K562 (cell line): Measurements from ENCODE around the gene EML6. TPM values are rescaled to one million over a fixed set of nuclear protein-coding genes. Genes with fewer than 3 reads are reported as not detected.

Experiments used
- GTF2A2 ChIP-seq: IDR thresholded peaks from 2 replicates; pipeline ENCODE4 v1.6.1; 2016; ENCODE audit warnings: mild to moderate bottlenecking, missing genetic modification characterization, missing compliant biosample characterization
- HMBOX1 ChIP-seq: sonication (generic); IDR thresholded peaks from 2 replicates; pipeline ENCODE4 v1.6.1; 2016
- TCF15 ChIP-seq: fragments of 250-450 bp; sonication (Bioruptor Pico); IDR thresholded peaks from 2 replicates; pipeline ENCODE4 v1.8.0; 2022; ENCODE audit warnings: moderate library complexity, mild to moderate bottlenecking, inconsistent platforms
- ZBTB40 ChIP-seq, 2 experiments: fragments of 450-650 bp in 1 of 2; sonication (generic) in 1 of 2; formaldehyde crosslinking in 1 of 2; IDR thresholded peaks; 2 replicates each; pipeline versions ENCODE4 v1.7.1 to v1.9.0; 2016 to 2022; ENCODE audit warnings: inconsistent platforms in 1 of 2, mild to moderate bottlenecking in 1 of 2, missing genetic modification reagents in 1 of 2
- ZNF133 ChIP-seq: fragments of 250-450 bp; sonication (Bioruptor Pico); IDR thresholded peaks from 2 replicates; pipeline ENCODE4 v1.4.0; 2020; ENCODE audit warnings: mild to moderate bottlenecking
- ZNF407 ChIP-seq: fragments of 450-650 bp; IDR thresholded peaks from 2 replicates; pipeline ENCODE4 v1.6.1; 2016; ENCODE audit warnings: low read depth
- polyA plus RNA-seq, 8 experiments: library from polyadenylated mRNA; depleted of rRNA in 4 of 8; stranded (reverse) in 5 of 8; unstranded in 3 of 8; fragments of >200 nt; fragmentation: Nextera tagmentation in 2 of 8; fragmentation: Illumina TruSeq in 1 of 8; extraction: Ambion mirVana in 2 of 8; extraction: Trizol in 1 of 8; gene quantifications; 2 replicates each; pipeline versions ENCODE4 v1.2.1 to v1.2.3, GENCODE V29; 2011 to 2014; ENCODE audit warnings: inconsistent platforms in 1 of 8, missing spikeins in 1 of 8
- total RNA-seq, 7 experiments: library from RNA; depleted of rRNA in 6 of 7; stranded (reverse); fragments of >200 nt in 6 of 7; fragmentation: Illumina TruSeq in 2 of 7; extraction: Trizol in 2 of 7; gene quantifications; 2 replicates each; pipeline versions ENCODE4 v1.2.1 to v1.2.3, GENCODE V29; 2011 to 2021; ENCODE audit warnings: low replicate concordance in 1 of 7

Gene EML6
- total and polyA plus RNA-seq, 9 of the 15 experiments (the other 6 are each of a cell fraction or from before 2014, with no cell fraction given) = 0.07 to 0.56 (median 0.25) TPM

GRCh38 chr2:54955358-54956110, 232.1 kb downstream of the EML6 start (continued):
- TF ChIP-seq ZNF407 (no peak), GTF2A2 (tag) (peak; percentile 65), HMBOX1 (no peak), ZBTB40 (IDR thresholded peaks at IDR 0.05) (peak; percentile 60; the same call in 1 of the 2 replicates), ZBTB40 (CRISPR knock-in tag; IDR thresholded peaks at IDR 0.05) (no peak), ZNF133 (no peak), TCF15 (CRISPR knock-in tag) (0 out of 2 replicates have a peak, but pooled peaks have one; percentile 12)
